IPS-NIHi7 (cell line): Measurements from ENCODE around the gene TET3.
"Not testable (repeated sequence)": the region's sequence is repeated elsewhere in the genome, so short reads cannot be mapped to it uniquely, and the experiment has no call there.

Source experiments
- DNase-seq: peaks from one replicate; pipeline ENCODE4 v3.0.0; 2012; ENCODE audit warnings: mixed read lengths; ENCODE audit errors: extremely low spot score

TET3 gene

DNA sequence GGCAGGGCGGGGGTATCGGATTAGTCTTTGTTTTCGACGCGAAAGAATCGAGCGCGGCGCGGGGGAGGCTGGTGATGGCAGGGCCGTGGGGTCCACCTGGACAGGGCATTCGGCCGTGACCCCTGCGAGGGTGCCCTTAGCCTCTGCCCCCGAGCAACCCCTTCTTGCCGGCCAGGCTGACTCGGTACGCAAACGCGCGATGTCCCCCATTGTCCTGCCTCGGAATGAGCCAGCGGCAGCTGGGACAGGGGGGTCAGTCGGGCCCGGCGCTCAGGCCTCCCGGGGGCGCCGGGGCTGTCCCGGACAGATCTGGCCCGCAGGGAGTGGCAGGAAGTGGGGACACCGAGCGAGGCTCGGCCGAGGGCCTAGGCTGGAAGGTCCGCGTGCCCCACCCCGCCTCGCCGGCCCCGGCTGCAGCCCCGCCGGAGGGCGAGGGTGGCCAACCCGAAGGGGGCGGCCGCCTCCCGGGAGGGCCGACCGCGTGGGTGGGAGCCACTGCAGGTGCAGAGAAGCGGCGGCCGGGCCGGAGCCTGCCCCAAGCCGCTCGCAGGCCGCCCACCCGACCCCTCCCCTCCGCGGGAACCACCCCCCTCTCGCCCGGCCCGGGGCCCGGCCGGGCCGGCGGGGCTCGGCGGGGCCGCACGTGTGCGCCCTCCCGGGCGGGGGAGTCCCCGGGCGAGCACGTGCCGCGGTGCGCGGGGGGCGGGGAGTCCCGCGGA is at the start of gene TET3:
Gene TET3 (plus strand): TSS at position 708 of the 719 bp plus-strand sequence. CDS start 1,494 bp downstream, outside the sequence.
- peak; percentile 51 for DNase-seq

DNA sequence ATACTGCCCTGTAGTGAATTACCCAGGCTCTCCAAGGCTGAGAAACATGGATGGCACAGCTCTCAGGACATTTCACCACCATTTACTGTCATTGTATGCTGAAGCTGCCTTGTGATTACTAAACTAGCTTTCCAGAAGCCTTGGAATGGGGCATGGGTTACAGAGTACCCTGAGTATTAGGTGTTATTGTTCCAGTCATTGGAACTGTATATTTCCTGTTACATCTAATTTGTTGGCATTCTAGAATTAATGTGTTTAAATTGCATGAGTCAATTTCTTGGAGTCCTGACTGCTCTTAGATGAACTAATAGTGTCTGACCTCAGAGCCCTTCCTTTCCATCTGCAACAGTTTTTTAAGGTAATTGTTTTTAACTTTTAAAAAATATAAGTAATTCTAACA is 49.1 kb upstream of the TET3 start:
- no peak for DNase-seq

DNA sequence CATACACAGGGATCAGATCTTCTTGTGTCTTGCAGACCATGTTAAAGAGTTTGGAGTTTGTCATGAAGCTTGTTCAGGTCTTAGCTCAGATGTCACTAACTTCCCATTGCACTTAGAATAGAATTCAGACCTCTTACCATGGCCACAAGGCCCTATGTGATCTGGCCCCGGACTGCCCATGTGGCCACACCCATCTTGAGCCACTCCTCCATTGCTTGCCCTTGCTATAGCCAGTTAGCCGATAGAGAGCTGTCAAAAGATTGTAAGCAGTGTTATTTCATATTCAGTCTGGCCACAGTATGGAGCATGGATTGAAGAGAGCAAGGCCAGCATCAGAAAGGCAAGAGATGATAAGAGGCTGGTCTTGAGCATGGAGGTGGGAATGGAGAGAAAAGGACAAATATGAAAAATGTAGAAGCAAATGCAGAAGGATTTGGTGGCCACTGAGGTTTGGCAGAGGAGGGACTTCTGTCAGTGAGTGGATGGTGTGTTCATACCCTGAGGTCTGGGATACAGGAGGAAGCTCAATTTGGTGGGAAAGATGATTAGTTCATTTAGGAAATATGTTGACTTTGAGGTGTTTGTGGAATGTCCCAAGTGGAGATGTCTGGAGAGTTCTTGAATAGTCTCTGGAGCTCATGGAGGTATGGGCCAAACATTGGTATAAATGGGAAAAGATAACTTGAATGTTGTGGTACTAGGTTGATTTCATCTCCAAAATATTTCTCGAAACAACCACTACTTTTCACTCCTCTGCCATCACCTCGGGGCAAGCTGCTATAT is 47.4 kb upstream of the TET3 start:
- no peak for DNase-seq

DNA sequence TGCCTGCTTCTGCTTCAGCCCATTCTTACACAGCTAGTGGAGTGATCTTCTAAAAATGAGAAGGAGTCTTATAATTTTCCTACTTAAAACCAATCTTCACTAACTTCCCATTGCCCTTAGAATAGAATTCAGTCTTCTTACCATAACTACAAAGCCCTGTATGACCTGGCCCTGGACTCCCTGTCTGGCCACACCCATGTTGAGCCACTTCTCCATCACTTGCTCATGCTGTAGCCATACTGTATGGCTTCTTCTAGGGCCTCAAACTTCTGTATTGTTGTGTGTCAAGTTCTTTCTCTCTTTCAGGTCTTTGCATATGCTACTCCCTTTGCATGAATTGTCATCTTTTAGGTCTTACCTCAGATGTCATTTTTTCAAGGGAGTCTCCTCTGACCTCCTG is 46.8 kb upstream of the TET3 start:
- no peak for DNase-seq

DNA sequence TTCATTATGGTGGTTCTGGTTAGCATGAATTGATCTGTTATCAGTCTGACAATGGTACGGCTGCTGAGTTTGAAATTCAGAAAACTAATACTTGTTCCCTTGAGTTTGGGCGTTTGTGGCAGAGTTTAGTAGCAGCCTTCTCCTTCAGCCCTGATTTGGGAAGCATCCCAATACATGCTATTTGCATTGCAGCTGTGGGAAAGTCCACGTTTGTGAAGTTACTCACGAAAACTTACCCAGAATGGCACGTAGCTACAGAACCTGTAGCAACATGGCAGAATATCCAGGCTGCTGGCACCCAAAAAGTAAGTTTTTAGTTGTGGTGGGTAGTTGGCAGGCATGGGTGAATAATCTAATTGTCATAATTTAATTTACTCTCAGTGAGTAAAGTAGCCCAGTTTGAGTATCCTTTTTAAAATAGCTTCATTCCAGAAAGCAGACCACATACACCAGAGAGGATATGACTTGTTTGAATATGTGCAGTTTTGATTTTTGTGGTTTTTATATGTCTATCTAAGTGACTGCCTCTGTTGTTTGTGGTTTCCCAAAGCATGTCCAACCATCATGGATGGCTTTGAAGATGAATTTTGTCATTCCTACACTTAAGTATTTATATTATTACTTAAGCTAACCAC is 45.9 kb upstream of the TET3 start:
- DNase-seq, result no peak

DNA sequence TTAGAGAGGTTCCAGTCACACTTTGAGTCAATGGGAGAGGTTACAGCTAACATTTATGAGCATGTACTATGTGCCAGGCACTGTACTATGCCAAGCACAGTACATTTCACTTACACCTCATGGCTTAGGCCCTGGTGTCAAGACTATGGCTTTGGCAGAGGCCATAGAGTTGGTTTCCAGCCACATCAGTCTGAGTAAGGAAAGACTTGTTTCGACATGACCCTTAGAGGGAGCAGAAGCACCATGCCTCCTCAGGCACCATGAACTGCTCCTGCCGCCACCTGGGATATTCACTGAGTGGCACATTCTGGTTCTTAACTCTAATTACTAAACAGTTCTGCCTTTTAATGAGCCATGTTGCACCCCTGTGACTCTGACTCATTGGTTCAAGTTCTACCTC is 45.3 kb upstream of the TET3 start:
- peak; percentile 62 for DNase-seq

DNA sequence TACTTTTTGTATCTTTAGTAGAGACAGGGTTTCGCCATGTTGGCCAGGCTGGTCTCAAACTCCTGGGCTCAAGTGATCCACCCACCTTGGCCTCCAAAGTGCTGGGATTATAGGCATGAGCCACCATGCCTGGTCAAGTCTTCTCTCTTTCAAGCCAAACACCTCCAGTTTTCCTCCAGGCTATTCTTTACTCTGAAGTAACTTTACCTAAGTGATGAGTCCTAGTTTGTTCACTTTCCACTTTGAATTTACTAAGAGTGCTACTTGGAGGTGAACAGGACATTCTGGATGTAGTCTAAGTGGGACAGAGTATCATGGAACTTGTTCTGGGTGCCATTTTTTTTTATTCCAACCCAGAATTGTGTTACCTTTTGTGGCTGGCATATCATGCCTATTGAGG is 44.6 kb upstream of the TET3 start:
- not testable (repeated sequence) for DNase-seq

DNA sequence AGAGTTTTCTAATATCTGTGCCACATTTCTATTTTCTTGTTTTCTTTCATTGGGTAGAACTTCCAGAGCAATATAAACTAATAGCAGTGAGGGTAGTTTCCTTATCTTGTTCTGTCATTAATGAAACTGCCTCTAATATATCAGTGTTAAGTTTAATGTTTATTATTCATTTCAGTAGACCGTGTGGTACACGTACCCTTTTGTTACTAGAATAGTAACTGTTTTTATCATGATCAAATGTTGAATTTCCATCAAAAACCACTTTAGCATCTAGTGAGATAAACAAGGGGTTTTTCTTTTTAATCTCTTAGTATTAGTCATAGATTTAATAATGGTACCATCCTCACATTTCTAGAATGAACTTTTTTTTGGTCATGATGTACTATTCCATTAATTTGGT is 42.0 kb upstream of the TET3 start:
- no peak for DNase-seq

DNA sequence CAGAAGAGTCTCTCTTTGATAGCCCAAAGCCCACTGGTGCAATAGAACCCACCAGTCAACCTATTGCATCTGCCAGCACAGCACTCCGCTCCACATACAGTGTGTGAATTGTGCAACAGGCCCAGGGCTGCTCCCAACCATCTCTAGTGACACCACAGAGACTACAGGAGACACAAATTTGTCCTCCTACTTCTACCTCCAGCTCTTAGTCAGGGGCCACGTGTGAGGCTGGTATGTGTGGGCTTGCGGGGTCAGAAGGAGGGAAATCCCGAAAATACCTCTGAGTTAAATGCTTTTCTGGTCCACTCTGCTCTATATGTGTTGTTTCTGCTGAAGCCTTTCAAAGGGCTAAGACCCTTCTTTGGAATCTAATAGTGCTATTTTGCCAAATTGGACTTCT is 40.0 kb upstream of the TET3 start:
- DNase-seq, result no peak

DNA sequence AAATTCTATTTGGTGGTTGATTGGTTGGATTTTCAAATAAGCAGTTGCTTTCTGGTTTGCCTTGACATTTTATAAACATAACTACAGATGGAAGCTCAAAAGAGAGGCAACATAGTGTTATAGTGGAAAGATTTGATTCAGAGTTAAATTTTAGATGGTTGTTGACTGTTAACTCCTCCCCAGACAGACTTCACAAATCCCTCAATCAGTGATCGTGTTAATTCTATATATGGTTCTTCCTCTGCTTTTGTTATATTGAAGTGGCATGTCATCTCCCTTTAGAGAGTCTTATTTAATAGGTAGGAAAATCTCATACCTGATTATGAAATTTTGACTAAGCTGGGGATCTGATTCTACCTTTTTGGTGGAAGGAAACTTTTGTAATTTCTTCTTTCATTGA is 38.5 kb upstream of the TET3 start:
- DNase-seq, result no peak

DNA sequence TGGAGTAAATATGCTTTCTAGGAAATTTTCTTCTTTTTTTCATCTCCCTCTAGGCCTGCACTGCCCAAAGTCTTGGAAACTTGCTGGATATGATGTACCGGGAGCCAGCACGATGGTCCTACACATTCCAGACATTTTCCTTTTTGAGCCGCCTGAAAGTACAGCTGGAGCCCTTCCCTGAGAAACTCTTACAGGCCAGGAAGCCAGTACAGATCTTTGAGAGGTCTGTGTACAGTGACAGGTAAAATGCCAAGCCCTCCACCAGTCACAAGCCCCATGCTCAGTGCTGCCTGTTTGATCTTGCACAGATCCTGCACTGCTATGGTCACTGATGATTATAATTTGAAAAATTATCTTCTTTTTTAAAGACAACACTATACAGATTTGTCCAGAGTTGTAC is 38.0 kb upstream of the TET3 start:
- no peak for DNase-seq

DNA sequence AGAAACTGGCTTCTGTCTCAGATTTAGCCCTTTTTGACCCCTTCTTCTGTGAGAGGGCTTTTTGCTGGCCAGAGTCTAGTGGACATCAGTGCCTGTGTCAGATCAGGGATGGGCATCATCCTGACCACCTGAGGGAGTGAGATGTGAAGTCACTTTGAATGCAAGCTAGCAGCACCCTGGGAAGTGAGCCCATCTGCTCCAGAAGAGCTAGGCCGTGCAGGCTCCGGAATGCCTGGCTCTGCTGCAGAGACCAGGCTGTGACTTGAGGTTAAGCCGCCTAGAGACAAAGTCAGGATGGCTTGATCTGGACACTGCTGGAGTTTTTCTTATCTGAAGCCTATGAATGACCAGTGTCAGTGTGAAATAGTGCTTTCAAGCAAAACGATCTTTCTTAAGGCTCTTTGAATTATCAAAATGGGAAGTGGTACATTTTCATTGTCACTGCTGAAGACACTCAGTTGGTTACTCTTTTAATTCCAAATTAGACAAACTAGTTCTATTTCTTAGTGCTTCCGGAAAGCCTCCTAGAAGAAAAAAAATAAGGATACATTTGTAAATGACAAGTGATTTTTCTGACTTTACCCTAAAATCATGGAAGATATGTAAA is 37.2 kb upstream of the TET3 start:
- DNase-seq, result no peak

DNA sequence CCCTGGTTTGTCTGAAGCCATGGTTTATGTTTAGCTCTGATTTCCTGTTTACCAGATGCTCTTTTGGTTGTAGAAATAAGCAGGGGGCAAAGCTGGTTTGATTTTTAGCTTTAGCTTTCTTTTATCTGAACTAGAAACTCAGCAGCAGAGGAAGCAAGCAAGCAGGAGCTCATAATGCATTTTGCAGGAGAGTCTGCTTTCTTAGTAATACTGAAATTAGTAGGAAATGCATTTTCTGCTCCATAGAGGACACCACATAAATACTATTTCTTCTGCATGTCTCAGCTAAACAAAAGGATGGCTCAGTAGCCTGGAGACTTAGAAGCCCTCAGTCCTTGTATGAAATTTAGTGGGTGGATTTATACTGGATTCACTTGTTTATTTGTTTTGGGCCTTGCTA is 34.9 kb upstream of the TET3 start:
- no peak for DNase-seq

DNA sequence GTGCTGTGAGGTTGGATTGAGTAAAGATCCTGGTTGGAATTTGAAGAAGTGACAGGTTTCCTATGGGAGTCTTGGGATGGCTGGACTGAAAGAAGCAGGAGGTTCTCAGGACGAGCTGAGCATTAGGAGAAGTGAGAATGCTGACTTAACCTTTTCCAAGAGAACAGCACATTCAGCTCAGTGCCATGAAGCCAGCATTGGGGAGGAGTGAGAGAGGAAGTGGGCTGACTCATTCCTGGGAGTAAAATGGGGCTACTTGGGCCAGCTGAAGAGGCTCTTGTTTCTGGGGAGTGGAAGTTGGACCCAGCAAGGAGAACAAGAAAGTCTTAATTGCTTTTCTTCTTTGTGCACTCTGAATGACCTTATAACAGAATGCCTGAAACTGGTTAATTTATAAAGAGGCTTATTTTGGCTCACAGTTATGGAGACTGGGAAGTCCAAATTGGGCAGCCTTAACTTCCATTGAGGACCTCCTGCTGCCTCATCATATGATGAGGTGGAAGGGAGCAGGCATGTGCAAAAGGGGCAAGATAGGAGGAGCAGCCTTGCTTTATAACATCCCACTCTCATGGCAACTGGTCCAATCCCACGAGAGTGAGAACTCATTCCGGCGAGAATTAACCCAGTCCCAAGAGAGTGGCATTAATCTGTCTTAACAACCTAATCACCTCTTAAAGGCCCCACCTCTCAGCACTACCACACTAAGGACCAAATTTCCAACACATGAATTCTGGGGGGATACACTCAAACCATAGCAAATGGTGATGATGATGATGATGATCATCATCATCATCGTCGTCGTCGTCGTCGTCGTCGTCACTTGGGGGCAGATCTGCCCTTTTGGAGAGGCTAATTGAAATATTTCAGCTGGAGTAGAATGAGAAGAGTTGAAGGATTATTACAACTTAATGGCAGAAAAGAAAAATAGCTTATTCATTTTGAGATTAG is 31.9 kb upstream of the TET3 start:
- no peak for DNase-seq

DNA sequence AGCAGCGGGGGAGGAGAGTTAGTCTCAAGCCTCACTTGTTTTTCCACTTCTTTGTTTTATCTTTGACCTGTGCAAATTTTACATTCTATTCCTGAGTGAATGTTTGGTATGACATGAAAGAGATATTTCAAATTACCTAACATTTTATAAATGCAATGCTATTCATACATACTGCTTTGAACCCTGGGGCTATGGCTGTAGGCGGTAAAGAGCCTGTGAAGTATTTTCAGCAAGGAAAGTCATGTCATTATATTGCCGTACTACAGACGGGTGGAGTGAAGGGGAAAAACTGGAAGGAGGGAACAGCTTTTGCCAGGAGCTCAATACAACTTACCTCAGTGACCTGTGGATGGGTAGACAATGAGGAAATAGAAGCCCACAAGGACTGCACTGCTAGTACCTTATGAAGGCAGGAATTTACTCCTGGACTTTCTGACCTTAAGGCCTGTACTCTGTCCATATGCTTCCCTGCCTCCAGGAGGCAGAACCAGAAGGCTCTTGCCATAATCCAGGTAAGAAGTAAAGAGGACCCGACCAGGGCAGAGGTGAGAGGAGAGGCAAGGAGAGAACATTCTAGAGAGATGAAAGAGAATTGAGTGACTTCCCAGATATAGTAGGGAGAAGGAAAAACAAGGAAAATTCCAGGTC is 28.4 kb upstream of the TET3 start:
- no peak for DNase-seq

DNA sequence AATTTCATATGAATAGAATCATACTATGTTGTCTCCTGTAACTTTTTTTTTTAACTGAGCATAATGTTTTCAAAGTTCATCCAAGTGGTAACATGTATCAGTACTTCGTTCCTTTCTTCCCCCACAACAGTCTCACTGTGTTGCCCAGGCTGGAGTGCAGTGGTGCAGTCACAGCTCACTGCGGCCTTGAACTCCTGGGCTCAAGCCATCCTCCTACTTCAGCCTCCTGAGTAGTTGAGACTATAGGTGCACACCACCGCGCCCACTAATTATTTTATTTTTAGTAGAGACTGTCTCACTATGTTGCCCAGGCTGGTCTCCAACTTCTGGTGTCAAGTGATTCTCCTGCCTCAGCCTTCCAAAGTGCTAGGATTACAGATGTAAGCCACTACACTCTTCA is 23.4 kb upstream of the TET3 start:
- no peak for DNase-seq

DNA sequence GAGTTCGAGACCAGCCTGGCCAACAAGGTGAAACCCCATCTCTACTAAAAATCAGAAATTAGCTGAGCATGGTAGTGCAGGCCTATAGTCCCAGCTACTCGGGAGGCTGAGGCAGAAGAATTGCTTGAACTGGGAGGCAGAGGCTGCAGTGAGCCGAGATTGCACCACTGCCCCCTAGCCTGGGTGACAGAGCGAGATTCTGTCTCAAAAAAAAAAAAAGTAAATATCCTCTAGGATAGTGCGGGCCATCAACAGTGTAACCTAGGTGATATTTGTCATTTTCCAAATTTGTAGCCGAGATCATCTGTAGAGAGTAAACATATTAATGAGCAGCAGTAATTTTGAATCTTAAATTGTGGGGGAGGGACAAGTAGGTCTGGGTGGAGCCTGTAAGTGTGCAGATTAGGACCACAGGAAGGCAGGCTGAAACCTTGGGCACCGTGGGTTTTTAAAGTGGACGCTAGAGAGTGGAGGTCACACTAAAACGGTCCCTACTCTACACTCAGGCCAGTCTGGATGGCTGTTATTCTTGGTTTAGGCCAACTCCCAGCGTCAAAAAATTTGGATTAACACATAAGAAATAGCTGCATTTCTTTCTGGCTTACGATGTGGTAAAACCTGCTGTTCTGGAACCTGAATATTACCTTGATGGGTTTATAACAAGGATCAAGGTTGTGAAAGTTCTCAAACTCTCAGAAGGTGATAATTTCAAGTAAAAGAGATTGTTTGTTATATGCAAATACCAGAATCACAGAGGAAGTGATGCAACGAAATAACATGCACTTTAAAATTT is 22.7 kb upstream of the TET3 start:
- DNase-seq, result no peak

DNA sequence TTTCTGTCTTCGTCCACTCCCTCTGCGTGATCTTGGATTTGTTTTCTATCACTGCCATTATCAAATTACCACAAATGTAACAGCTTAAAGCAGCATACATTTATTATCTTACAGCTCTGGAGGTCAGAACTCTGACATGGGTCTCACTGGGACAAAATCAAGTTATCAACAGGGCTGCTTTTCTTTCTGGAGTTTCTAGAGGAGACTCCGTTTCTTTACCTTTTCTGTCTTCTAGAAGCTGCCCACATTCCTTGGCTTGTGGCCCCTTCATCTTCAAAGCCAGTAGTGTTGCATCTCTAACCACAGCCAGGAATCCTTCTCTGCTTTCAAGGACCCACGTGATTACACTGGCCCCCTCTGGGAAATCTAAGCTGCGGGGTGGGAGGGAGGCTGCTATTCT is 21.9 kb upstream of the TET3 start:
- DNase-seq, result no peak

DNA sequence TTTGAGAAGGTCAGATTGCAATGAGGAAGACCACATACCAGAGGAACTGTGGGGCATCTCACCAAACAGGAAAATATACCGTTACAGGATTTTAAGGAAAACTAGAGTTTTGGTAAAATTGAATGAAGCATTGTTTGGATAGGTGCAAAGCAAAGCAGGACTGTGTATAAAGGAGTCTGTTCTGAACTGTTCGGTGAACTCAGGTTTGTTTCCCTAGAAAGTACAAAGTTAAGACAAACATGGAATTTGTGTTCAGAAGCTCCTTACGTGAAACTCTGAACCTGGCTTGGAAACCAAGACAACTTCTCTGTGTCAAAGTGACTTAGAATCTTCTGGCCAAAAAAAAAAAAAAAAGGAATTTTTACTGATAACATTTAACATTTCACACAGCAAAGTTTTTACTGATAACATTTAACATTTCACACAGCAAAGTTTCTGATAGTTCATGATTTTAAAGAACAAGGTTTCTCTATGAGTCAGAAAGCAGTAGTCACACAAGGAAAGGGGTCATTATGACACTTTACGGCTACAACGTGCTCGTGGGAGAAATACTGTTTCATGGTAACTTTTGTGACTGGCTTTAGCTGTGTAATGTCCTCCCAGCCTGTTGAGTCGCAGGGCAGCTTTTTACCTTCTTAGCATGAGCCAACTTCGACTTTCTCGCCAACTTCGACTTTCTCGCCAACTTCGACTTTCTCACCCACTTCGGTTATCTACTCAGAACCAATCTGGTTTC is 21.2 kb upstream of the TET3 start:
- DNase-seq, result no peak
